HL-60 (cell line): ENCODE measurements around the gene GTF3C5.

Experiments used
- CTCF ChIP-seq: IDR thresholded peaks from one replicate; pipeline ENCODE4 v1.5.1; 2011; ENCODE audit warnings: low read length, control low read depth, inconsistent platforms; ENCODE audit not compliant: insufficient read depth
- POLR2AphosphoS5 ChIP-seq: IDR thresholded peaks from 2 replicates; pipeline ENCODE4 v1.6.1; 2012; ENCODE audit warnings: low read depth
- REST ChIP-seq: IDR thresholded peaks from 2 replicates; pipeline ENCODE4 v1.6.1; 2012; ENCODE audit warnings: low read depth; ENCODE audit not compliant: insufficient replicate concordance
- SPI1 ChIP-seq: IDR thresholded peaks from 2 replicates; pipeline ENCODE4 v1.6.1; 2012; ENCODE audit warnings: low read depth, mild to moderate bottlenecking, borderline replicate concordance

DNA sequence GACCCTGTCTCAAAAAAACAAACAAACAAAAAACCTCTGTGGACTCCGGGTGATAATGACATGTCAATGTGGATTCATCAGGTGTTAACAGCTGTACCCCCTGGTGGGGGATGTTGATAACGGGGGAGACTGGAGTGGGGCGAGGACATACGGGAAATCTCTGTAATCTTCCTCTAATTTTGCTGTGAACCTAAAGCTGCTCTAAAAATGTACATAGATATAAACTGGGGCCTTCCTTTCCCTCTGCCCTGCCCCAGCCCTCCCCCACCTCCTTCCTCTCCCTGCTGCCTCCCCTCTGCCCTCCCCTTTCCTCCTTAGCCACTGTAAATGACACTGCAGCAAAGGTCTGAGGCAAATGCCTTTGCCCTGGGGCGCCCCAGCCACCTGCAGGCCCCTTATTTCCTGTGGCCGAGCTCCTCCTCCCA is 29.6 kb downstream of the GTF3C5 start:
- TF ChIP-seq CTCF (no peak), REST (no peak), POLR2AphosphoS5 (no peak), SPI1 (no peak)
